GM13976 (cell line): Measurements from ENCODE around the gene ABR.

ENCODE experiments used
- DNase-seq: peaks from one replicate; pipeline ENCODE4 v3.0.0; 2012; ENCODE audit warnings: low spot score
- CTCF ChIP-seq: IDR thresholded peaks from 2 replicates; pipeline ENCODE4 v1.5.1; 2012; ENCODE audit warnings: borderline replicate concordance, mild to moderate bottlenecking; ENCODE audit not compliant: insufficient read depth; ENCODE audit errors: extremely low read depth, missing control alignments, control extremely low read depth
- in situ Hi-C: fragments of 300-500 bp; cut with MboI; formaldehyde crosslinking; loops from one replicate; pipeline ENCODE4 v1.12.0; 2022; ENCODE audit warnings: low sequenced_read_pairs, mixed read lengths, inconsistent platforms; ENCODE audit not compliant: unreplicated experiment

ABR gene

GRCh38 chr17:1035546-1036170, 144.1 kb downstream of the ABR start:
- no peak for DNase-seq
- in situ Hi-C loops: no loop called here

GRCh38 chr17:1034652-1035210, 145.1 kb downstream of the ABR start:
- in situ Hi-C loops: no loop called here
- no peak for DNase-seq
- TF ChIP-seq CTCF: no peak

More at GRCh38 chr17:1035546-1036170, 144.1 kb downstream of the ABR start:
- no peak for TF ChIP-seq CTCF

GRCh38 chr17:1033503-1033902, 146.3 kb downstream of the ABR start:
- in situ Hi-C loops: no loop called here
- no peak for DNase-seq
- TF ChIP-seq CTCF: no peak

GRCh38 chr17:1032391-1032790, 147.4 kb downstream of the ABR start:
- TF ChIP-seq CTCF: no peak
- in situ Hi-C loops: no loop called here
- no peak for DNase-seq

- in situ Hi-C loops: no loop called here
- DNase-seq: no peak
- no peak for TF ChIP-seq CTCF
Measured at GRCh38 chr17:1031711-1032110, 148.1 kb downstream of the ABR start.

- in situ Hi-C loops: no loop called here
- DNase-seq: no peak
- no peak for TF ChIP-seq CTCF
Measured at GRCh38 chr17:1030684-1031532, 148.9 kb downstream of the ABR start.
